ENCODE measurements around the gene TCN1. TPM values are rescaled to one million over a fixed set of nuclear protein-coding genes. Genes with fewer than 3 reads are reported as not detected.

TCN1 gene
- total and polyA plus RNA-seq, 2 of the 8 experiments (the other 6 are each of a cell fraction or from before 2014, with no cell fraction given) = not detected

GRCh38 chr11:59891781-59892181 is 25.5 kb upstream of the TCN1 start:
- Histone ChIP-seq H2BK15ac (ENCODE audit: low read length) (0 out of 2 replicates have a peak overlapping the region, but pooled peaks have one; percentile 55), H3K27me3 (replicated peaks in 1 of 4; ENCODE audit: control insufficient read depth in 3 of 4, extremely low read depth in 1 of 4, insufficient read depth in 3 of 4, low read length in 3 of 4) (no peaks in the 10 kb centered on the region), H2BK5ac (ENCODE audit: low read depth, low read length) (peak overlapping the region; percentile 63; the same call in 1 of the 2 replicates), H4K91ac (replicated peaks; ENCODE audit: insufficient read length, low read length) (no peak overlapping the region), H2AFZ (ENCODE audit: low read length) (peak overlapping the region; percentile 100), H3K79me1 (ENCODE audit: low read depth, low read length) (no peaks in the 10 kb centered on the region), H3K4me1 (replicated peaks in 1 of 4; ENCODE audit: control insufficient read depth in 3 of 4, insufficient read depth in 4 of 4, low read length in 3 of 4) (peaks cover 5 to 9% (median 9%) of the 10 kb centered on the region in 4 experiments), H3K18ac (ENCODE audit: extremely low read depth, low read length) (peak overlapping the region; percentile 19), H3K4me3 (ENCODE audit: extremely low read depth in 1 of 4, insufficient read depth in 2 of 4, low read depth in 3 of 4, low read length in 4 of 4) (no peak overlapping the region; a peak in 1 of 8 replicates), H3K23me2 (ENCODE audit: low read depth, low read length) (no peaks in the 10 kb centered on the region), H3K4ac (replicated peaks; ENCODE audit: insufficient read length, low read depth, low read length) (no peak overlapping the region), H4K5ac (ENCODE audit: insufficient read length, low read depth, low read length) (no peak overlapping the region), H3K14ac (ENCODE audit: insufficient read length) (no peak overlapping the region), H4K8ac (ENCODE audit: extremely low read depth, insufficient read depth, low read length) (peak overlapping the region; percentile 81; the same call in 1 of the 2 replicates), H3K36me3 (ENCODE audit: control insufficient read depth in 2 of 4, insufficient read depth in 4 of 4, low read length in 3 of 4) (no peaks in the 10 kb centered on the region), H3K4me2 (ENCODE audit: insufficient read depth in 1 of 2, low read depth in 2 of 2, low read length in 2 of 2) (peak overlapping the region; percentile 10 to 49; a peak in 2 of 4 replicates), H3K27ac (ENCODE audit: low read depth, low read length) (0 out of 2 replicates have a peak overlapping the region, but pooled peaks have one; percentile 14), H2BK120ac (replicated peaks; ENCODE audit: low read depth, low read length) (no peak overlapping the region), H3K9me3 (ENCODE audit: insufficient read depth in 2 of 2, low read depth in 1 of 2, low read length in 1 of 2) (no peaks in the 10 kb centered on the region), H4K20me1 (replicated peaks in 1 of 2; ENCODE audit: control insufficient read depth in 1 of 2, insufficient read depth in 2 of 2, low read length in 2 of 2) (no peaks in the 10 kb centered on the region), H3K23ac (ENCODE audit: insufficient read length) (no peak overlapping the region), H2BK12ac (ENCODE audit: low read depth, low read length) (no peak overlapping the region; the same call in 1 of the 2 replicates), H3K79me2 (ENCODE audit: control insufficient read depth in 1 of 2, insufficient read depth in 2 of 2, low read length in 2 of 2) (no peaks in the 10 kb centered on the region), H2AK5ac (ENCODE audit: low read depth, low read length) (no peak overlapping the region), H3K56ac (replicated peaks; ENCODE audit: insufficient read length, low read depth, low read length) (no peak overlapping the region), H2BK20ac (ENCODE audit: low read length) (no peak overlapping the region), H3K9ac (replicated peaks in 1 of 4; ENCODE audit: extremely low read depth in 1 of 4, low read depth in 3 of 4, low read length in 3 of 4) (no peak overlapping the region)
- POLR2A ChIA-PET (ENCODE audit: partially characterized antibody) = no interaction called here
- CTCF ChIA-PET (ENCODE audit: partially characterized antibody) = interaction anchor here (0.6 to 2.4 kb wide), 7 partner anchors 9 to 445 kb away, joined by 3 to 10 read pairs (median 4); no protein-coding TSS in a partner anchor
- peak in 1 of 2 experiments; percentile 74 for DNase-seq (ENCODE audit: low read depth in 1 of 2, low spot score in 2 of 2)
- 34% methylated on average over 4 of the region's 4 CpGs; no CpG with 5 or more reads in 1 of the 2 experiments for WGBS, 2 experiments (ENCODE audit: extremely low coverage in 1 of 2, insufficient coverage in 1 of 2, insufficient read length in 1 of 2, insufficient replicate concordance in 2 of 2, low coverage in 1 of 2, low lambda C conversion rate in 2 of 2, missing lambda C conversion rate in 1 of 2)
- FAIRE-seq = no peak
- TF ChIP-seq RAD21 (IDR thresholded peaks at IDR 0.05 in 1 of 2, conservative IDR thresholded peaks at IDR 0.05 in 1 of 2; ENCODE audit: low read depth in 2 of 2, low read length in 2 of 2) = peak in 1 of 2 experiments; percentile 1; a peak in 1 of 4 replicates
- no peak for TF ChIP-seq ZNF274 (IDR thresholded peaks at IDR 0.05; ENCODE audit: borderline replicate concordance, extremely low read depth, low read length)
- TF ChIP-seq GABPA (IDR thresholded peaks at IDR 0.05; ENCODE audit: borderline replicate concordance, insufficient read depth, low read length) = 0 out of 2 replicates have a peak, but pooled peaks have one; percentile 11
- no peak for TF ChIP-seq TCF12 (IDR thresholded peaks at IDR 0.05; ENCODE audit: low read depth, low read length)
- TF ChIP-seq RXRA (IDR thresholded peaks at IDR 0.05; ENCODE audit: insufficient read depth, low read depth, low read length) = no peak
- no peak for TF ChIP-seq CEBPB (IDR thresholded peaks at IDR 0.05; ENCODE audit: low read depth, low read length)
- no peak for TF ChIP-seq HDAC2 (IDR thresholded peaks at IDR 0.05; ENCODE audit: borderline replicate concordance in 1 of 2, low read depth in 2 of 2, low read length in 2 of 2)
- TF ChIP-seq EGR1 (IDR thresholded peaks at IDR 0.05; ENCODE audit: borderline replicate concordance, low read depth, low read length) = no peak
- TF ChIP-seq, protein P1, sequence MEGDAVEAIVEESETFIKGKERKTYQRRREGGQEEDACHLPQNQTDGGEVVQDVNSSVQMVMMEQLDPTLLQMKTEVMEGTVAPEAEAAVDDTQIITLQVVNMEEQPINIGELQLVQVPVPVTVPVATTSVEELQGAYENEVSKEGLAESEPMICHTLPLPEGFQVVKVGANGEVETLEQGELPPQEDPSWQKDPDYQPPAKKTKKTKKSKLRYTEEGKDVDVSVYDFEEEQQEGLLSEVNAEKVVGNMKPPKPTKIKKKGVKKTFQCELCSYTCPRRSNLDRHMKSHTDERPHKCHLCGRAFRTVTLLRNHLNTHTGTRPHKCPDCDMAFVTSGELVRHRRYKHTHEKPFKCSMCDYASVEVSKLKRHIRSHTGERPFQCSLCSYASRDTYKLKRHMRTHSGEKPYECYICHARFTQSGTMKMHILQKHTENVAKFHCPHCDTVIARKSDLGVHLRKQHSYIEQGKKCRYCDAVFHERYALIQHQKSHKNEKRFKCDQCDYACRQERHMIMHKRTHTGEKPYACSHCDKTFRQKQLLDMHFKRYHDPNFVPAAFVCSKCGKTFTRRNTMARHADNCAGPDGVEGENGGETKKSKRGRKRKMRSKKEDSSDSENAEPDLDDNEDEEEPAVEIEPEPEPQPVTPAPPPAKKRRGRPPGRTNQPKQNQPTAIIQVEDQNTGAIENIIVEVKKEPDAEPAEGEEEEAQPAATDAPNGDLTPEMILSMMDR (IDR thresholded peaks at IDR 0.05; ENCODE audit: control extremely low read depth in 1 of 3, insufficient read depth in 1 of 3, low read depth in 1 of 3, low read length in 3 of 3) = peak in 2 of 3 experiments; percentile 2 to 22; a peak in 2 of 4 replicates
- TF ChIP-seq NRF1 (IDR thresholded peaks at IDR 0.05; ENCODE audit: low read depth, low read length) = no peak

Measured in H1 (cell line).